Renal cortex interstitium (tissue), 11 donors: ENCODE results near the gene TSEN2. TPM values are rescaled to one million over a fixed set of nuclear protein-coding genes. Genes with fewer than 3 reads are reported as not detected.

Experiments used
- DNase-seq, 11 donors: peaks; one replicate each; pipeline ENCODE4 v3.0.0-alpha.2; 2013; ENCODE audit warnings: low read depth in 9 of 11, low spot score in 4 of 11; ENCODE audit errors: extremely low read depth in 1 of 11
- polyA plus RNA-seq, 3 donors: library from polyadenylated mRNA; unstranded; fragments of 120-200 nt; gene quantifications; one replicate each; pipeline ENCODE4 v1.2.1, GENCODE V29; 2013; ENCODE audit not compliant: insufficient read length in 3 of 3

The TSEN2 gene
- polyA plus RNA-seq, 3 donors: 23.3 to 31.5 (median 24.0) TPM

DNA sequence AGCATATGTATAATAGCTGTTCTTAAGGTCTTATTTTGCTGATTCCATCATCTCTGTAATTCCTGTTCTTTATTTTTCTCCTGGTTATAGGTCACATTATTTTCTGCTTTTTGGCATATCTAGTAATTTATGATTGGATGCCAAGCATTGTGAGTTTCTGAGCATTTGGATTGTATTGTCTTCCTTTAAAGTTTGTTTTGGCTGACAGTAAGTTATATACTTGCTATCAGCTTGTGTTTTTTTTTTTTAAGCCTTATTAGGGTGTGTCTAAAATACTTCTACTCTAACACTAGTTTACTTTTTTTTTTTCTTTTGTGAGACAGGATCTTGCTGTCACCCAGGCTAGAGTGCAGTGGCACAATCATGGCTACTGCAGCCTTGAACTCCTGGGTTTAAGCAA is 82.7 kb downstream of the TSEN2 start:
- no peak for DNase-seq

DNA sequence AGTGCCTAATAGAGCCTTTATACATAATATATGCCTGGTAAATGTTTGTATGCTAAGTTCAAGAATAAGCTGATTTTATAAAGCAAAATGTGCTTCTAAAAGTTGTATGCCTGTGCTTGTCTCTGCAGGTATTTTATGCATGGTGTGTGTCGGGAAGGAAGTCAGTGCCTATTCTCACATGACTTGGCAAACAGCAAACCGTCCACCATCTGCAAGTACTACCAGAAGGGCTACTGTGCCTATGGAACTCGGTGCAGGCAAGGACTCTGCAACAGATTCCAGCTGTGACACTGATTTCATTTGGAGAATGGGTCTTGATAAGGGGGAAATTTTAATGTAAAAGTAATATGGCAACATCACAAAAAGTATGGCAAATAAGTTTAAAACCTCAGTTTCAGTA is 84.5 kb downstream of the TSEN2 start:
- no peak for DNase-seq

DNA sequence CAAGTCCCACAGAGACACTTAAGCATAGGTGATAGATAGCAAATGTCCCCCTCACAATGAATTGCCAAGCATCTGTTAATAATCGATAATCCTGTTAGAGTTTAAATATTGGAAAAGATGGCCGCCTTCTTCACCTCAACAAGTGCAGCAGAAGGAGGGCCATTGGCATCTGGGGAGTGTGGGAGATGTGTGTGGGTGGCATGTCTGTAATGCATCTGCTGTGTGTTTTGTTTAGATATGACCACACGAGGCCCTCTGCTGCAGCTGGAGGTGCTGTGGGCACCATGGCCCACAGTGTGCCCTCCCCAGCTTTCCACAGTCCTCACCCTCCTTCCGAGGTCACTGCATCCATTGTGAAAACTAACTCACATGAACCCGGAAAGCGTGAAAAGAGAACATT is 85.6 kb downstream of the TSEN2 start:
- no peak for DNase-seq

DNA sequence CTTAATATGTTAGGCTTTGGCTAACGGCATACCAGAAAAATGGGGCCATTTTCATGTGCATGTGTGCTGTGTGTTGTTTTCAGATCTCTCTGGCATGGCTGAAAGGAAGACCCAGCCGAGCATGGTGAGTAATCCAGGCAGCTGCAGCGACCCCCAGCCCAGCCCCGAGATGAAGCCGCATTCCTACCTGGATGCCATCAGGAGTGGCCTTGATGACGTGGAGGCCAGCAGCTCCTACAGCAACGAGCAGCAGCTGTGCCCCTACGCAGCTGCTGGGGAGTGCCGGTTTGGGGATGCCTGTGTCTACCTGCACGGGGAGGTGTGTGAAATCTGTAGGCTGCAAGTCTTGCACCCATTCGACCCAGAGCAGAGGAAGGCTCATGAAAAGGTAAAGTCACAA is 87.7 kb downstream of the TSEN2 start:
- DNase-seq: no peak

DNA sequence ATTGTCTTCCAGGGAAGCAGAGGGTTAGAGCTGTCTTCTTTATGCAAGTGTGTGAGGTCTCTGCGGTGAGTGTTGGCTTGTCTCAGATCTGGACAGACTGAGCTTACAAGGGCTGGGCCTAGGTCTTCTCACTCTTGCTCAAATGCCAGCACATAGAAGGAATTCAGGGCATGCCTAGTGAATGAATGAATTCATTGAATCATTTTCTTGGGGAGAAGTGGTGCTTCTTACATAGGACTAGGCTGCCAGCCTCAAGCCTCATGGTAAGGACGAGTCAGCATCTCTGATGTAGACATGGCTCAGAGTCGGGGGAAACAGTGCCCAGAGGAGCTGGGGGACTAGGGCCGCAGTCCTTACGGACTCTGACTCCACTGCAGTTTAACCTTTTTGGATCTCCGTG is 89.9 kb downstream of the TSEN2 start:
- DNase-seq: no peak

DNA sequence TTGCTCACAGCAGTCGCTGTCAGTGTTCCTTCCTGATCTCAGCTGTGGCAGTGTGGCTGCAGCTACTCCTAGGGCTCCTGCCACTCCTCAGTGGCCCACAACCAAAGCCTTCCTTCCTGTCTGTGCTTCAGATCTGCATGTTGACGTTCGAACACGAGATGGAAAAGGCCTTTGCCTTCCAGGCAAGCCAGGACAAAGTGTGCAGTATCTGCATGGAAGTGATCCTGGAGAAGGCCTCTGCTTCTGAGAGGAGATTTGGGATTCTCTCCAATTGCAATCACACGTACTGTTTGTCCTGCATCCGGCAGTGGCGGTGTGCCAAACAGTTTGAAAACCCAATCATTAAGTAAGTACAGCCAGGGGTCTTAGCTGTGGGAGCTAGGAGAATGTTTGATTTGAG is 90.4 kb downstream of the TSEN2 start:
- DNase-seq: no peak

DNA sequence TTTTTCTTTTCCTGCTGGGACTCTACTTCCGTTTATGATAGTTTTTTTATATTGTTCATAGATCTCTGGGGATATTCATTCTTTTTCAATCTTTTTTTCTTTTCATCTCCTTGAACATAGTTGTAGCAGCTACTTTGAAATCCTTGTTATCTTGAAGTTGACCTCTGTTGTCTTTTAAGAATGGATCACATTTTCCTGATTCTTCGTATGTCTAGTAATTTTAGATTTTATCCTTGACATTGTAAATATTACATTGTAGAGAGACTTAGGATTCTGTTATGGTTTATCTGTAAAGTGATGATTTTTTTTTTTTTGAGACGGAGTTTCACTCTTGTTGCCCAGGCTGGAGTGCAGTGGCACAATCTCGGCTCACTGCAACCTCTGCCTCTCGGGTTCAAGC is 93.1 kb downstream of the TSEN2 start:
- DNase-seq: no peak

DNA sequence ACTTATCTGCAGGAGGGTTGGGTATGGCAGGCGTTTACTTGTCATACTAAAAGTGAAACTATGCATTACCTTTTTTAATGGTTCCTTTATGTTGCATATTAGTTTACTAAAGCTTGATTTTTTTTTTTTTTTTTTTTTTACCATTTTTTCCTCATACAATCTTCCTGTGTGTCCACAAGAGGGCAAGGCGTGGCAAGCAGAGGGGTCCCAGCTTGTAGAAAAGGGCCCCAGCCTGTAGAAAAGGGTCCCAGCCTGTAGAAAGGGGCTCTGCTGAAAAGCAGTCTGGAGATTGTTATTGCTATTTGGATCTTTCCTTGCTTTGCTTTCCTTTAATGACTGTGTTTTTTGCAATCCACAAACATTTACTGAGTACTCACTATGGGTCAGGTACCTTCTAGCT is 94.5 kb downstream of the TSEN2 start:
- no peak for DNase-seq

DNA sequence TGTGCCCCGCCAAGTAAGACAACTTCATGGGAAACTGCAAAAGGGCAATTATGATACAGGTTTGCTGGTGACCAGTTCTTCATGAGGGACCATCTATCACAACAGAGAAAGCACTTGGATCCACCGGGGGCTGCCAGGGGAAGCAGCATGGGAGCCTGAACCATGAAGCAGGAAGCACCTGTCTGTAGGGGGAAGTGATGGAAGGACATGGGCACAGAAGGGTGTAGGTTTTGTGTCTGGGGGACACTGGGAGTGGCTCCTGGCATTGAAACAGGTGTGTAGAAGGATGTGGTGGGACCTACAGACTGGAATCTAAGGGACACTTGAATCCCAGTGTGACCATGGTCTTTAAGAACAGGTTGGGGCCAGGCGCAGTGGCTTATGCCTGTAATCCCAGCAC is 95.2 kb downstream of the TSEN2 start:
- DNase-seq: no peak

DNA sequence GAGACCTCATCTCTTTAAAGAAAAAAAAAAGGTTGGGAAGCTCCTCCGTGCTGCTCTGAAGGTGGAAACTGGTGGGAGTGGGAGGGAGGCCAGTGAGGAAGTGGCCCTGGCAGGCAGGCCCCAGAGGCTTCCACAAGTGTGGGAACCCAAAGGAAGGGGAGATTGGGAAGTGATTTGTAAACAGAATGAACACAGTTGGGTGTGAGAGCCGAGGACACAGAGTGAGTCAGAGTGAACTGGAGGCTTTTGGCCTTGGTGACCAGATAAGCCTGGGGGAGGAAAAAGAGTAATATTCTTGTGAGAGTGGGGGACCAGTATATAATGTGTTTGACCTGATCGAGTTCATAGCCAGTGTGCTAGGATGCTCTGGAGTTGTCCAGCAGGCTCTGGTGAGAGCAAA is 95.6 kb downstream of the TSEN2 start:
- DNase-seq: no peak

DNA sequence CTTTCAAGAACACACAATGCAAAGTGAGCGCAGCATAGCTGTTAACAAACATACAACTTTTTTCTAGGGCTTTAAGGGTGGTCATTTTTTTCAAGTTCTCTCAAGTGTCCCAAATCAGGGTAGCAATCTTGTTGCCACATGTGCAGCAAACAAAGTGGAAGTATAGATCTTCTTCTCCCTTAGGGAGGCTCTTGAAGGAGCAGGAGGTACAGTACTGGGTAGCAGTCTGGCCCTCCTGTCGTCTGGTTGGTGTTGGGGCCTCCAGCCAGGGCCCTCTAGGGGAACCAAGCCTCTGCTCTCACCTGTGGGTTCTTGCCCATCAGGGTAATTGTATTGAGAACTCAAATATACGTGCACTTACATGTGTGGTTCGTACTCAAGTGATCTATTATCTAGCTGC is 98.5 kb downstream of the TSEN2 start:
- DNase-seq: no peak

Other genes with a start within 250 kb of the TSEN2 start
- gene PPARG, start 195.4 kb upstream of the TSEN2 start, polyA plus RNA-seq: 10 to 100 TPM; 24.3 to 28.2 (median 25.2) TPM
- gene MKRN2OS, start 61.0 kb downstream of the TSEN2 start, polyA plus RNA-seq: 1 to 10 TPM; 1.1 to 2.8 (median 1.4) TPM
- 10 to 100 TPM; 42.8 to 50.5 (median 44.6) TPM for gene MKRN2, start 72.6 kb downstream of the TSEN2 start, polyA plus RNA-seq
- gene RAF1, start 179.6 kb downstream of the TSEN2 start, polyA plus RNA-seq: 100 to 1,000 TPM; 108 to 137 (median 117) TPM